ENCODE results near the gene SGCD. TPM values are rescaled to one million over a fixed set of nuclear protein-coding genes. Genes with fewer than 3 reads are reported as not detected.

Gene SGCD
- total RNA-seq, 6 experiments from 2014 or later = 5.2 to 6.7 (median 6.4) TPM

- Mint-ChIP-seq H3K4me1 (ENCODE audit: low read depth) (no peaks in the 10 kb centered on the region), H3K36me3 (ENCODE audit: low read depth) (no peaks in the 10 kb centered on the region), H3K27ac (no peak overlapping the region), H3K27me3 (ENCODE audit: insufficient read depth) (no peaks in the 10 kb centered on the region), H3K4me3 (no peak overlapping the region), H3K9me3 (peaks cover 7% of the 10 kb centered on the region; the same call in 1 of the 2 replicates)
- no peak for DNase-seq
- no peak for TF ChIP-seq CTCF (IDR thresholded peaks at IDR 0.05)
Measured at GRCh38 chr5:156621719-156622118, 294.8 kb downstream of the SGCD start.

GRCh38 chr5:156623381-156624040 lies 296.5 kb downstream of the SGCD start:
- H3K36me3 Mint-ChIP-seq (ENCODE audit: low read depth) = no peaks in the 10 kb centered on the region

GRCh38 chr5:156624686-156625085 lies 297.7 kb downstream of the SGCD start:
- Mint-ChIP-seq H3K27ac (no peak overlapping the region), H3K9me3 (no peaks in the 10 kb centered on the region; the same call in 1 of the 2 replicates), H3K4me1 (ENCODE audit: low read depth) (no peaks in the 10 kb centered on the region), H3K4me3 (no peak overlapping the region), H3K27me3 (ENCODE audit: insufficient read depth) (no peaks in the 10 kb centered on the region; the same call in 1 of the 2 replicates), H3K36me3 (ENCODE audit: low read depth) (no peaks in the 10 kb centered on the region)
- DNase-seq = no peak
- no peak for TF ChIP-seq CTCF (IDR thresholded peaks at IDR 0.05)

More at GRCh38 chr5:156623381-156624040, 296.5 kb downstream of the SGCD start:
- no peak for TF ChIP-seq CTCF (IDR thresholded peaks at IDR 0.05)
- H3K4me1 Mint-ChIP-seq (ENCODE audit: low read depth) = no peaks in the 10 kb centered on the region
- no peaks in the 10 kb centered on the region; the same call in 1 of the 2 replicates for H3K27me3 Mint-ChIP-seq (ENCODE audit: insufficient read depth)
- no peaks in the 10 kb centered on the region; the same call in 1 of the 2 replicates for H3K9me3 Mint-ChIP-seq
- no peak overlapping the region for H3K4me3 Mint-ChIP-seq
- H3K27ac Mint-ChIP-seq = no peak overlapping the region
- DNase-seq = no peak

GRCh38 chr5:156628421-156628820 lies 301.5 kb downstream of the SGCD start:
- H3K9me3 Mint-ChIP-seq = no peaks in the 10 kb centered on the region; the same call in 1 of the 2 replicates
- no peak overlapping the region for H3K4me3 Mint-ChIP-seq
- H3K27me3 Mint-ChIP-seq (ENCODE audit: insufficient read depth) = no peaks in the 10 kb centered on the region; the same call in 1 of the 2 replicates
- no peak for DNase-seq
- no peaks in the 10 kb centered on the region for H3K4me1 Mint-ChIP-seq (ENCODE audit: low read depth)
- TF ChIP-seq CTCF (IDR thresholded peaks at IDR 0.05) = no peak
- no peak overlapping the region for H3K27ac Mint-ChIP-seq
- H3K36me3 Mint-ChIP-seq (ENCODE audit: low read depth) = no peaks in the 10 kb centered on the region

- Mint-ChIP-seq H3K27me3 (ENCODE audit: insufficient read depth) (no peaks in the 10 kb centered on the region; the same call in 1 of the 2 replicates), H3K36me3 (ENCODE audit: low read depth) (no peaks in the 10 kb centered on the region), H3K4me3 (no peak overlapping the region), H3K9me3 (peaks cover 4% of the 10 kb centered on the region), H3K27ac (no peak overlapping the region), H3K4me1 (ENCODE audit: low read depth) (no peaks in the 10 kb centered on the region)
- TF ChIP-seq CTCF (IDR thresholded peaks at IDR 0.05) = no peak
- DNase-seq = no peak
Measured at GRCh38 chr5:156631005-156631404, 304.0 kb downstream of the SGCD start.
